HG02870 (cell line): ENCODE results near the gene ZNF438.
"Not testable (repeated sequence)": the region's sequence is repeated elsewhere in the genome, so short reads cannot be mapped to it uniquely, and the experiment has no call there.

Experiments used
- ATAC-seq: cut with Tn5 transposase; IDR thresholded peaks from one replicate; pipeline ENCODE4 v1.9.1; 2021; ENCODE audit warnings: mild to moderate bottlenecking, moderate library complexity; ENCODE audit not compliant: unreplicated experiment

ZNF438 gene

DNA sequence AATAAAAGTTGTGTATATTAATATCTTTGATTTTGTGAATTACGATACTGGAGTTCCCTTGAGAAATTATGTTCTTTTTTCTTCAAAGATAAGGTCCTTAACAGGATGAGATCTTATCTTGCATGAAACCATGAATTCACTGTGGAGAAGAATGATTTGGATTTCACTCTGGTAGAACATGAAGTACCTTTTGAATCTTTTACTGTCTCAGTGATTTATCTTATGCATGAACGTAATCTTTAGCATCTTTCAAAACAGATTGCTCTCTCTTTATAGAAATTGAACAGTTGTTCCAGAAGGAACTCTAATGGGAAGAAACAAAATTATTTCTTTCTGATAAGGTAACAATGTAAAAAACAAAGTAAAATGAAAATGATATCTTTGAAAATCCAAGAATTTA, 11.0 kb upstream of the ZNF438 start:
- no peak for ATAC-seq

DNA sequence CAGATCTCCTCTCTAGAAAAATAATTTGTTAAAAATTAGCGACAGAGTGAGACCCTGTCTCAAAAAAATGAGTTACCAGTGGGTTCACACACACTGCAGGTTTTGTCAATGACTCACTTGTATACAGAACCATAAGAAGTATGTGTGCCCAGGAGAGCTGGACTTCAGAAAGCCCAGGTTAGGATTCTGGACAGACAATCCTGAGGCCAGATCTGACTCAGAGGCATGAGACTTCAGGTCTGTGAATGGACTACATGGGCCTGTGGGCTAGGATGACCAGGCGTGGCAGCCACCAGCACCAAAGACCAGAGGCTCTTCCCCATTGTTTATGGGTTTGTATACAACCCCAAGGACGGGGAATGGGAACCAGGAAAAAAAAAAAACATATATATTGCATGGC, 9.3 kb upstream of the ZNF438 start:
- ATAC-seq: no peak

DNA sequence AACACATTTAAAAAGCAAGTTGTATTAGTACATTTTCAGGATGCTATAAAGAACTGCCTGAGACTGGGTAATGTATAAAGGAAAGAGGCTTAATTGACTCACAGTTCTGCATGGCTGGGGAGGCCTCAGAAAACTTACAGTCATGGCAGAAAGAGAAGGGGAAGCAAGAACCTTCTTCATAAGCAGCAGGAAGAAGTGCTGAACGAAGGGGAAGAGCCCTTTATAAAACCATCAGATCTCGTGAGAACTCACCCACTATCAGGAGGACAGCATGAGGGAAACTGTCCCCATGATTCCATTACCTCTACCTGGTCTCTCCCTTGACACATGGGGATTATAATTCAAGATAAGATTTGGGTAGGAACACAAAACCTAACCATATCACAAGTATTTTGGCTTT, 7.3 kb upstream of the ZNF438 start:
- ATAC-seq: not testable (repeated sequence)

DNA sequence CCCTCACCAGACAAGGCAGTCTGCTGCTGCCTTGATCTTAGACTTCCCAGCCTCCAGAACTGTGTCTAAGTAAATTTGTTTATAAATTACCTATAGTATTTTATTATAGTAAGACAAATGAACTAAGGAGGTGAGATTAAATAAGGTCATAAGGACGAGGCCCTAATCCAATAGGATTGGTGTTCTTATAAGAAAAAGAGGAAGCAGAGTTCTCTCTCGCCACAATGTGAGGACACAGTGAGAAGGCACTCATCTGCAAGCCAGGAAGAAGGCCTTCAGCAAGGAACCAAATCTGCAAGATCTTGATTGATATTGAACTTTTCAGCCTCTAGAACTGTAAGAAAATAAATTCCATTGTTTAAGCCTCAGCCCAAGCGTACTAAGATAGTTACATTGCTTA, 6.1 kb upstream of the ZNF438 start:
- no peak for ATAC-seq

DNA sequence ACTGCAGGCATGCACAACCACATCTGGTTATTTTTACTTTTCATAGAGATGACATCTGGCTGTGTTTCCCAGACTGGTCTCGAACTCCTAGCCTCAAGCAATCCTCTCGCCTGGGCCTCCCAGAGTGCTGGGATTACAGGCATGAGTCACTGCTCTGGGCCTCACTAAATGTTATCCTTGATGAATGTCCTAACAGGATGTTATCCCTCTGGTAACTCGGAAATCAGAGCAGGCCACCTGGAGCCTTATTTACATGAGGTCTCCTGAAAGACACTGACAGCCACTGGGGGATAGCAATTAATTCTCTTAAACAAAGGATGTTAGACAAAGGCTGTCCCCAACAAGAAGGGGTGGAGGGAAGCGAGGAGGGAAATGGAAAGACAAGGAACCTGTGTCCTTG, 4.5 kb upstream of the ZNF438 start:
- no peak for ATAC-seq

DNA sequence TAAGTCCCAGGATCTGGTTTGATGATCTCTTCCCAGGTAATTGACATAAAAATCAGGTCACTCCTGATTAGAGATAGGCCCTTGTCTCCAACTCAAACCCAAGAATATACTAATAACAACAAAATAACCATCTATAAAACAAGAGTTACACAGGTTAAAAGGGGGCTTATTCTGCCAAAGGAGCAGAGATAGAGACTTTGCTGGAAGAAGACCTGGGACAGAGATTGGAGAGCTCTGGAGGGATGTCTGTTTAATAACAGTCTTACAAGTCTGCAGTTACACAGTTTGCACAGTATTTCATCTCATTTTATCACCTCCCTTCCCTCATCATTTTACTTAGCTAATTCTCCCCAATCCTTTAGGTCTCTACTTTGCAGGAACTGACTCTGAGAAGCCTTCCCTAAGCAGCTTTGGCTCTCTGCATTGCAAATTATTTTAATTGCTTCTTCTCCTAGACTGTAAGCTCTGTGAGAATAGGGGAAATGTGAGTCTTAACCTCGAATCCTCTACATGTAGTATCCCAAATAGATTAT, 3.7 kb upstream of the ZNF438 start:
- no peak for ATAC-seq

DNA sequence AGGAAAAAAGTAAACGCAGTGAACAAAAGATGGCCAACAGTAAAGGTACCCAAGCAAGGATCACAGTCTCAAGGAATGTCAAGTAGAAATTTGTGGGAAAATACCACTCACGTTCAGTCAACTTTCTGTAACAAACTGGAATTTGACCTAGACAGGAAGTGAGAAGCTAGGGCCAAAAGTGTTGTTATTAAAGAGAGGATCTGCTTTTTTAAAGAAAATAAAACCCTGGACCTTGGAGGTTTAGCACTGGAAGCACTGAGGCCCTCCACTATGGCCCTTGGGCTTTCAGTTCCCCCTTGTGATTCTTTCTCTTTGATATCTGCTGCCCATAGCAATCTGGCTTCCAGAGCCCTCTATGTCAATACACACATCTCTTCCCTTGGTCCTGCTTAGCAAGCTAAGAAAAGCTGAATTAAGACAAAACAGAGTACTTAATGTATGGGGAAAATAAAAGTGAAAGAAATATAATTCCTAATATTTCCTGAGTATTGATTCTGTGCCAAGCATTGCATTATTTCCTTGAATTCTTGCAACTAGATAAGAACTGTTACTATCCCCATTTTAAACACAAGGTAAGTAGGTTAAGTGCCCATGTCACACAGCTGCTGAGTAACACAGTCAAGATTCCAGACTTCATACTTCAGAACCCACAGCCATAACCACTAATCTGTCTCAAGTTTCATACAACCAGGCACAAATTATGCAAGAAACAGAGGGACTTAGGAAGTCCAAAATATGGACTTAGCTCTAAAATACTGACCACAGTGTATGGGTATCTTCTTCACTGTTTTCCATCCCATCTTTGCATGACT, 2.6 kb upstream of the ZNF438 start:
- ATAC-seq: no peak

DNA sequence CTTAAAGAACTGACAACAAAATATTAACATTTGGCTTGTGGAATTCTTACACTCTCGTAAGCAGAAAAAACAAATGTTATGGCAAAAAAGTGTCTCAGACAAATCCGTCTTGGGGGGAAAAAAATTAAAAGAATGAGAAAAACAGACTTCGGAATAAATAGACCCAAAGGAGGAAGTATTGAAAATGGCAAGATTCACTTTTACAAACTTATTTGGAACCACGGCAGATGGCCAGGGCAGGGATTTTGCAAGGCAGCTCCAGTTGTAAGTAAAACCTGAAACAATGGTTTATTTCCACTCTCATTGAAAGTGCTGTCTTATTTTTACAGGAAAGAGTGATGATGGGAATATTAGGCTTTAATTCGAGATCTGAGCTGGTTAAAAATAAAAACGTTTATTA, 1.5 kb upstream of the ZNF438 start:
- ATAC-seq: no peak

DNA sequence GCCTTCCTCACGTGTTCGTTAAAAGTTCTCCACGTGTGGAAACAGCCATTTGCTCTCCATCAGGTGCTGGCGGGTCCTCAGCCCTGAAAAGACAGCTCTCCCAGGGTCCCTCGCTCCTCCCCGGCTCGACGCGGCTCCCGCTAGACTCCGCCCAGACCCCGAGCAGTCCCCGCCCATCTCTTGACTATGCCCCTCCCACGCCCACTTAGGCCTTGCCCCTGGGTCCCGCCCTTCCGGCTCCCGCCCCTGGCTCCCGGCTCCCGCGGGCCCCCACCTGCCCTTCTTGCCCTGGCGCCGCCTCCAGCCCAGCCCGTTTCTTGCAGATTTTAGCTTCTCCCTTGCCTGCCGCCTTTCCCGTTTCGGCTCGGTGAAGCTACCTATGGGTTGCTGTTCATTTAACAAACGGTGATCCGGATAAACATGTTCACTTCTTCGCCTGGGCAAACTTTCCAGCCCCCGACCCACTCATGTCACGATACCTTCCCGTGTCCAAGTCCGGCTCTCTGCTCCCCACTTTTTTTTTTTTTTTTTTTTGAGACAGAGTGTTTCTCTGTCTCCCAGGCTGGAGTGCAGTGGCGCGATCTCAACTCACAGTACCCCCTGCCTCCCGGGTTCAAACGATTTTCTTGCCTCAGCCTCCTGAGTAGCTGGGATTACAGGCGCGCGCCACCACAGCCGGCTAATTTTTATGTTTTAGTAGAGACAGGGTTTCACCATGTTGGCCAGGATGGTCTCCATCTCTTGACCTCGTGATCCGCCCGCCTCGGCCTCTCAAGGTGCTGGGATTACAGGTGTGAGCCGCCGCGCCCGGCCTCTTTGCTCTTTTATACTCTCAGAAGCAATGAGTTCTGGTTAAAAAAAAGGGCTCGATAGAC, 830 bp upstream of the ZNF438 start:
- peak; percentile 77 for ATAC-seq

DNA sequence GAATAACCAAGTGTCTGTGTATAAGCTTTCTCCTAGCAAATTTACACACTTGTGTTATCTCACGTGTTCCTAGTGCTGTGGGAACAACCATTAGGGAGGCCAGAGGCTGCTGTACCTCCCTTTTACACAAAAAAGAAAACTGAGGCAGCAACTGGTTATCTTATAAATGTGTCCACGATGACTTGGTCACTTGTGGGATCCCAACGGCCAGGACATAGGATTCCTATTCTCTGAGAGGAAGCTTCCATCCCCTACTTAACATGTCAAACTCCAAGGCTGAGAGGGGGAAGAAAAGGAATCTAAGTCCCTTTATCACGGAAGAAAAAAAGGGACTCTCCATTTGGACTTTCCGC, 484 bp downstream of the ZNF438 start:
- ATAC-seq: no peak

DNA sequence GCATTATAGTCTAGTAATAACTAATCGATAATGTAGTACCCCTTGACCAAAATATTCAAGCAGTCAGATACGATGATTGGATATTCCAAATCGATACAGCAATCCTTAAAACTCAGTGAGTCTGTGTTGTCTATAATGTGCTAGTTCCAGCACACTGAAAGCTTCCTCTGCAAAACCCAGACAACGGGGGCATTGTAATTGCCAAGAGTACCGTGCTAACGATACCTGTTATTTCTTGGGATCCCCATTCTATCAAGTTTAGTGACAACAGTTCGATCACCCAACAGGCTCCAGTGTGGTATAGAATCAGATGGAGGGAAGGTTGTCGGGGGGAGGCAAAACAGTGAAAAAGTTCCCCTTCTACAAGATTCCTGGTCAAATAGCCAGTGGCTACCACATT, 865 bp downstream of the ZNF438 start:
- no peak for ATAC-seq

DNA sequence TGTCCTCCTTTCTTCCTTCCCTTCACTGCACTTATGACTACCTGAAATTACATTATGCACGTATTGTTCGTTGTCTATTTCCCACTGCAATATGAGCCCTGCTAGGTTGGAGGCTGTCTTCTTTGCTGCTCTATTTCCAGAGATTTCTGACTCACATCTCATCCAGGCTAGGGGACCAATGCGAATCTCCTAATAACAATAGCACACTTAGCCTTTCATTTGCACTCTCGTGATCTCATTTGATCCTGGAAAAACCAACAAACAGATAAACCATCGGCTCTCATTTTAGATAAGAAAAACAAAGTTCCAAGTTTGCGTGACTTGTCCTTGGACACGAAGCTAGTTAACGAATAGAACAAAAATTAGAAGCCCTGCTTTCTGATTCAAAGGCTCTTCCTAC, 1.4 kb downstream of the ZNF438 start:
- ATAC-seq: no peak

DNA sequence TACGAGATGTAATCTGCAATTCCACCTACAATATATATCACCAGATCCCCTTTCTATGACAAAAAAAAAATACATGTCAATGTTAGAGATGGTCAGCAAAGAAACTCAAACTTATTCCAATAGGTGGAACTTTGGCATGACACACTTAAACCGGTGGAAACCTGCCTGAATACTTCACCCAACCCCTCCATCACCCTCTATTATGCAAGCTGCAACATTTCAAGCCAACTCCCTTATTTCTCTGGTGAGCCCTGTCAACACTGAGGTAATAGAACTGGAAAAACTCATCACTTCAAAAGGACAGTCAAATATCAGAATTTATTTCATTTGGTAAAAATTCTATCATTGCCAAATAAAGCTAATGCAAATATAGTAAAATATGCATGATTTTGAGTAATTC, 3.6 kb downstream of the ZNF438 start:
- no peak for ATAC-seq

DNA sequence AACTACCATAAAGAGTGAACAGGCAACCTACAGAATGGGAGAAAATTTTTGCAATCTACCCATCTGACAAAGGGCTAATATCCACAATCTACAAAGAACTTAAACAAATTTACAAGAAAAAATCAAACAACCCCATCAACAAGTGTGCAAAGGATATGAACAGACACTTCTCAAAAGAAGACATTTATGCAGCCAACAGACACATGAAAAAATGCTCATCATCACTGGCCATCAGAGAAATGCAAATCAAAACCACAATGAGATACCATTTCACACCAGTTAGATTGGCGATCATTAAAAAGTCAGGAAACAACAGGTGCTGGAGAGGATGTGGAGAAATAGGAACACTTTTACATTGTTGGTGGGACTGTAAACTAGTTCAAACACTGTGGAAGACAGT, 5.4 kb downstream of the ZNF438 start:
- ATAC-seq: not testable (repeated sequence)

DNA sequence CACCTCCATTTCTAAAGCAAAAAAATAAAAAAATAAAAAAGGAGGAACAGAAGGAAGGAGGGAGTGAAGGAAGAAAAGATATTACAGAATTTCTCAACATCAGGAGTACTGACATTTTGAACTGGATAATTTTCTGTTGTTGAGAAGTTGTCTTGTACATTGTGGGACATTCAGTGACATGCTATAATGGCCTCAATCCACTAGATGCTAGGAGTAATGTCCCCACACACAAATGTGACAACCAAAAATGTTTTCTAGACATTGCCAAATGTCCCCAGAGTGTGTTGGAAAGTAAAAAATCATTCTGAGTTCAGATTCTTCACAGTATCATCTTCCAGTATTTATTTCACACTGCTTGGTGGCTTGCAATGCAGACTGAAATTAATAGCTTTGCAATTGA, 6.5 kb downstream of the ZNF438 start:
- ATAC-seq: no peak

DNA sequence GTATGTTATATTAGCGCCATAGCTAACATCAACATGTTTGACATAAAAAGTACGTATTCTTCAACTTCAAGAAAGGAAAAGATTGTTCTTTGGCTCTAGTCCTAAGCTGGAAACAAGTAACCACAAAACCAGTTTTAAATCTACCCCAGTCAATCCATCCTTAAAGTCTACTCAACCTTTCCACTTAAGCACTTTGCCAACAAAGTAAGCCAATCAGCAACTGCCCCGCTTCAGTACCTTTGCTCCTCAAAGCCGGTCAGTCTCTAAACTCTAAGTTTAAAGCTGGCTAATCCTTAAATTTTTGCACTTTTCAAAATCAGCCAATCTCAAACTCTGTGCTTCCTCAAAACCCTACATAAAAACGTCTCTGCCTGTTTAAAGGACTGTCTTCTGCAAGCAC, 8.1 kb downstream of the ZNF438 start:
- no peak for ATAC-seq

DNA sequence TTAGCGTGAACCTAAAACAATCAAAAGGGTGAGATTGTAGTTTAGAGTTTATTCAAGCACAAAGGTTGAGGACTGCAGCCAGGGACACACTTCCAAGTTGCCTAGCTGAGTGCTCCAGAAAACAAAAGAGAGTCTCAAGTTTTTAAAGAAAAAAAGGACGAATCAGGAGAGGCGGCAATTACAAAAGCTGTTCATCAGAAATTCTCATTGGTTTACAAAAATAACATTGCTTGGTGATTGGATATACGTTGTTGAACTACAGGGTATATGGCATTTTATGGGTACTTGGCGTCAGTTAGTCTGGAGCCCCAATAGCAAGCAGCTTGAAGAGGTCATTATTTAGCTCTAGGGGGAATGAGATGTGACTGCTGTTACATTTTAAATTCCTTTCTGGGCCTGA, 11.5 kb downstream of the ZNF438 start:
- ATAC-seq: no peak

DNA sequence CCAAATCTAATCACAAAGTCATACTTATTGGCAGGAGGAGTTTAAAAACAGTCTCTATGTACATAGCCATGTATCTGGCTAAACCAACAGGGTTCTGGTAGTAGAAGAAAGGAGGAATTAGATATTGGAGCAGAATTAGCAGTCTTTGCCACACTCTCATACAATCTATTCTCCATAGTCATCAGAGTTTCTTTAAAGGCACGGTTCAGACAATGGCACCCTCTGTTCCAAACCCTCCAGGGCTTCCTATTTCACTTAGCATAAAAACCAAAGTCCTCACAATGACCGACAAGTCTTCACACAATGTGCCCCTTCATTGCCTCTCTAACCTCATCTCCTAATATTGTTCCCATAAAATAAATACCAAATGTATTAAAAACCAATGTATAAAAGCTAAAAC, 12.7 kb downstream of the ZNF438 start:
- no peak for ATAC-seq

DNA sequence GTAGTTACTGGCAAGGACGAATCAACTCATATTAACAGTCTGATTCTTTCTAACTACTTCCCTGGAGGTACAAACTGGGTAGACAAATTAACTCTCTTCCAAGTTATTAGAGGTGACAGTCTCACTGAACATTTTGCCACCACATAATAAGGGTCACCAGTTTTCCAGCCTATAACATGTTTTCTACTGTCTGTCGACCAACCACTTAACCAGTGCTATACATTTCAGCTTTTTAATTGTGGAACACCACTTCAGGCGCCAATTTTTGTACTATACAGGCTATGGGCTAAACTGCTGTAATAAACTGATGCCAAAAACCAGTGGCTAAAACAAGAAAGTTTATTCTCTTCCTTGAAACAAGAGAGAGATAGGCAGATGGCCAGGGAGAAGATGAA, 13.3 kb downstream of the ZNF438 start:
- no peak for ATAC-seq

DNA sequence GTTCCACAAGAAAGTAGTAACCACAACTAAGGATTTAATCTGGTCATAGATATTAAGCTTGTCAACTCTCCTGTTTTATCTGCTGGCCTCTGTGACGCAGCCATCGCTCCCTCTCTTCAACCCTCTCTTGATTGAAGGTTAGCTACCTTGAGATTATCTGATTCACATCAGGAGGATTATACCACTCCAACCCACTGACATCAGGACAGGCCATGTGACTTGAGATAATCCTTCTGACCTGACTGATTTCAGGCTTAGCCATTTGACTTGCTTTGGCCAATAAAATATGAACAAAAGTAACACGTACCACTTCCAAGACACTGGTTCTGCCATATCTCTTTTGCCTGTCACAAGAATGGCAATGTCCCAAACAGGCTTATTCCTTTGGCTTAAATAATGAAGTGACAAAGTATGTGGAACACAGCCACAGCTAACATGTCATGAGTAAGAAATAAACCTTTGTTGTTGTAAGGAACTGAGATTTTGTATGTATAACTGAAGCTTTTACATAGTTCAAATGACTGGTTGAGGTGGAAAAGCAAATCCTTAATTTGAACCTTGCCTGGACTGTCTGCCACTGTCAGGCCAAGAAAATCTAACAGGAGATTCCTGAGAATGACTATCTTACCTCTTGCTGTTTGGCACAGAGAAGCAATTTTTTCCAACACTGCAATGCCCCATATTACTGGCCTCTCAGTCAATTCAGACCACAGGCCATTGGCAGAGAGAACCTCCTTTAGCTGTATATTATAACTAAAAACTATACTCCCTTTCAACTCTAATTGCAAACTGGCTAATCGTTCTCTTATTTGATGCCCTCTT, 13.9 kb downstream of the ZNF438 start:
- ATAC-seq: no peak

DNA sequence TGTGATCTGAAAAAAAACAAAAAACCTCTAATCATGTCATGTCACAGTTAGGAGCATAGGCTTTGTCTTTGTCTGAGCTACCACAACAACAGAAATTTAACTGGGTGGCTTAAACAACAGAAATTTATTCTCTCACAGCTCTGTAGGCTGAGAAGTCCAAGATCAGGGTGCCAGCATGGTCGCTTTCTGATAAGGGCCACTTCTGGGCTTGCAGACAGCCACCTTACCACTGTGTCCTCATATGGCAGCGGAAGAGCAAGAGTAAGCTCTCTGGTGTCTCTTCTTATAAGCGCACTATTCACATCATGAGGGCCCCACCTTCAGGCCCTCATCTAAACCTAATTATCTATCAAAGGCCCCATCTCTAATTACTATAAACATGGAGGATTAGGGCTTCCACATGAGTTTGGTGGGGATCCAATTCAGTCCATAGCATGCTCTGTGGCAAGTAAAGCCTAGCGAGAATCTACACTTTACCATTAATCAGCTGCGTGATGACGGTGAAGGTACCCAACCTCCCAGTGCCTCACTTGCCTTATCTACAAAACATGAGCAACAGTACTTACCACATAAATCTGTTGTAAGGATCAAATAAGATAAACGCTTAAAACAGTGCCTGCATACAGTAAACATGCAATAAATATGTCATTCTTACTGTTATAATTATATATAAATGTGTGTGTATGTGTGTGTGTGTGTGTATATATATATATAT, 17.3 kb downstream of the ZNF438 start:
- ATAC-seq: no peak
